Measurements from ENCODE around the gene FCHO1. TPM values are rescaled to one million over a fixed set of nuclear protein-coding genes. Genes with fewer than 3 reads are reported as not detected.

Gene FCHO1
- total RNA-seq, 4 donors from 2014 or later = 0.60 to 26.9 (median 3.8) TPM

- WGBS, 2 donors (ENCODE audit: low coverage in 1 of 2) = 56 to 63% methylated on average over 4 to 6 of the region's 6 CpGs
- Histone ChIP-seq H3K4me1 (peaks cover 0 to 2% (median under 1%) of the 10 kb centered on the region in 4 donors), H3K4me3 (no peak overlapping the region), H3K27ac (no peak overlapping the region), H3K27me3 (no peaks in the 10 kb centered on the region), H3K36me3 (no peaks in the 10 kb centered on the region), H3K9me3 (no peaks in the 10 kb centered on the region)
- intact Hi-C loops (cut with DNase I; ENCODE audit: low total_unique reads) = no loop called here
- DNase-seq = no peak
- in situ Hi-C loops (cut with MboI; ENCODE audit: low pct_ligation_motif_present in 1 of 4, low pct_unique_long_range_greater_than_20kb in 1 of 4, low sequenced_read_pairs in 3 of 4) = loop anchor here in 1 of 4 donors (25.0 kb wide), 1 partner anchor 150 kb away; the partner anchor contains the start of genes RPL18A and SLC5A5
- TF ChIP-seq EP300 (IDR thresholded peaks at IDR 0.05; ENCODE audit: low read depth) = no peak
- TF ChIP-seq CTCF (IDR thresholded peaks at IDR 0.05) = no peak
- no peak for TF ChIP-seq POLR2A (IDR thresholded peaks at IDR 0.05)
- TF ChIP-seq POLR2AphosphoS5 (IDR thresholded peaks at IDR 0.05) = no peak
Observed at GRCh38 chr19:17711851-17712250, 39.4 kb upstream of the FCHO1 start.

- Histone ChIP-seq H3K27me3 (no peaks in the 10 kb centered on the region), H3K36me3 (no peaks in the 10 kb centered on the region), H3K4me1 (peaks cover 18 to 35% (median 34%) of the 10 kb centered on the region in 4 donors), H3K9me3 (no peaks in the 10 kb centered on the region), H3K27ac (peak overlapping the region in 1 of 4 donors; percentile 18), H3K4me3 (no peak overlapping the region)
- DNase-seq = no peak
- TF ChIP-seq CTCF (IDR thresholded peaks at IDR 0.05) = no peak
- TF ChIP-seq POLR2A (IDR thresholded peaks at IDR 0.05) = no peak
- TF ChIP-seq POLR2AphosphoS5 (IDR thresholded peaks at IDR 0.05) = no peak
- no peak for TF ChIP-seq EP300 (IDR thresholded peaks at IDR 0.05; ENCODE audit: low read depth)
- WGBS, 2 donors (ENCODE audit: low coverage in 1 of 2) = 79% methylated on average over 4 of the region's 4 CpGs; no CpG with 5 or more reads in 1 of the 2 donors
- intact Hi-C loops (cut with DNase I; ENCODE audit: low total_unique reads) (no loop called here), in situ Hi-C loops (cut with MboI; ENCODE audit: low pct_ligation_motif_present in 1 of 4, low pct_unique_long_range_greater_than_20kb in 1 of 4, low sequenced_read_pairs in 3 of 4) (loop anchor here in 1 of 4 donors (25.0 kb wide), 1 partner anchor 146 kb away; the partner anchor contains the start of genes RPL18A and SLC5A5)
Observed at GRCh38 chr19:17716309-17716929, 34.9 kb upstream of the FCHO1 start.

GRCh38 chr19:17718550-17718946 lies 32.7 kb upstream of the FCHO1 start:
- Histone ChIP-seq H3K27ac (peak overlapping the region in 2 of 4 donors; percentile 72 to 86), H3K4me3 (peak overlapping the region in 1 of 4 donors; percentile 97)
- intact Hi-C loops (cut with DNase I; ENCODE audit: low total_unique reads) = no loop called here

More at GRCh38 chr19:17718550-17718946, 32.7 kb upstream of the FCHO1 start:
- in situ Hi-C loops (cut with MboI; ENCODE audit: low pct_ligation_motif_present in 1 of 4, low pct_unique_long_range_greater_than_20kb in 1 of 4, low sequenced_read_pairs in 3 of 4) = loop anchor here in 1 of 4 donors (25.0 kb wide), 1 partner anchor 144 kb away; the partner anchor contains the start of genes RPL18A and SLC5A5
- Histone ChIP-seq H3K36me3 (no peaks in the 10 kb centered on the region), H3K27me3 (no peaks in the 10 kb centered on the region), H3K9me3 (no peaks in the 10 kb centered on the region), H3K4me1 (peaks cover 19 to 46% (median 38%) of the 10 kb centered on the region in 4 donors)
- WGBS, 2 donors (ENCODE audit: low coverage in 1 of 2) = 73% methylated on average over 4 of the region's 4 CpGs; no CpG with 5 or more reads in 1 of the 2 donors
- TF ChIP-seq EP300 (IDR thresholded peaks at IDR 0.05; ENCODE audit: low read depth) (no peak), CTCF (IDR thresholded peaks at IDR 0.05) (no peak), POLR2A (IDR thresholded peaks at IDR 0.05) (no peak)
- no peak for DNase-seq

Measured in transverse colon (tissue), 4 donors.